Thyroid gland (tissue), 4 donors: Measurements from ENCODE around the gene PDC. TPM values are rescaled to one million over a fixed set of nuclear protein-coding genes. Genes with fewer than 3 reads are reported as not detected.

Experiments used
- DNase-seq, 2 donors: peaks; one replicate each; pipeline ENCODE4 v3.0.0-alpha.2; 2019
- H3K27ac ChIP-seq, 3 donors: fragments of 200-600 bp; sonication (generic); 1 replicate in 2 of 3; 2 replicates in 1 of 3; pipeline ENCODE4 v1.5.1; 2016 to 2019; ENCODE audit warnings: mild to moderate bottlenecking in 1 of 3, moderate library complexity in 1 of 3
- H3K27me3 ChIP-seq: fragments of 200-600 bp; sonication (generic); one replicate; pipeline ENCODE4 v1.5.1; 2019
- H3K36me3 ChIP-seq, 2 donors: fragments of 200-600 bp; sonication (generic); one replicate each; pipeline ENCODE4 v1.5.1; 2016 to 2019
- H3K4me1 ChIP-seq, 2 donors: fragments of 200-600 bp; sonication (generic); one replicate each; pipeline ENCODE4 v1.5.1; 2017 to 2019
- H3K4me3 ChIP-seq, 3 donors: fragments of 200-600 bp; sonication (generic); replicated peaks in 1 of 3; 1 replicate in 2 of 3; 2 replicates in 1 of 3; pipeline ENCODE4 v1.5.1; 2016; ENCODE audit warnings: mild to moderate bottlenecking in 1 of 3
- H3K9me3 ChIP-seq: fragments of 200-600 bp; sonication (generic); one replicate; pipeline ENCODE4 v1.5.1; 2017
- CTCF ChIP-seq, 6 experiments: fragments of 200-600 bp in 3 of 6; fragments of 450-650 bp in 3 of 6; sonication (generic) in 3 of 6; IDR thresholded peaks; one replicate each; pipeline ENCODE4 v1.5.1; 2016 to 2019; ENCODE audit warnings: antibody characterized with exemption in 6 of 6, mild to moderate bottlenecking in 2 of 6, inconsistent platforms in 1 of 6, moderate library complexity in 1 of 6
- POLR2A ChIP-seq, 2 donors: fragments of 450-650 bp; IDR thresholded peaks; one replicate each; pipeline ENCODE4 v1.6.1; 2017; ENCODE audit warnings: antibody characterized with exemption in 2 of 2, mild to moderate bottlenecking in 2 of 2, moderate library complexity in 1 of 2
- WGBS, 2 donors: methylation state at CpG; one replicate each; pipeline ENCODE4 v1.1.5; 2017; 5-methylcytosine and 5-hydroxymethylcytosine counted together
- intact Hi-C: fragments of 100-400 bp; cut with DNase I; formaldehyde crosslinking; loops from one replicate; pipeline ENCODE4 v1.15.1; 2023
- total RNA-seq, 4 donors: library from RNA; depleted of rRNA; stranded (reverse); fragments of >200 nt; gene quantifications; one replicate each; pipeline ENCODE4 v1.2.3, GENCODE V29; 2016

The PDC gene
- total RNA-seq, 4 donors from 2014 or later = not detected

DNA sequence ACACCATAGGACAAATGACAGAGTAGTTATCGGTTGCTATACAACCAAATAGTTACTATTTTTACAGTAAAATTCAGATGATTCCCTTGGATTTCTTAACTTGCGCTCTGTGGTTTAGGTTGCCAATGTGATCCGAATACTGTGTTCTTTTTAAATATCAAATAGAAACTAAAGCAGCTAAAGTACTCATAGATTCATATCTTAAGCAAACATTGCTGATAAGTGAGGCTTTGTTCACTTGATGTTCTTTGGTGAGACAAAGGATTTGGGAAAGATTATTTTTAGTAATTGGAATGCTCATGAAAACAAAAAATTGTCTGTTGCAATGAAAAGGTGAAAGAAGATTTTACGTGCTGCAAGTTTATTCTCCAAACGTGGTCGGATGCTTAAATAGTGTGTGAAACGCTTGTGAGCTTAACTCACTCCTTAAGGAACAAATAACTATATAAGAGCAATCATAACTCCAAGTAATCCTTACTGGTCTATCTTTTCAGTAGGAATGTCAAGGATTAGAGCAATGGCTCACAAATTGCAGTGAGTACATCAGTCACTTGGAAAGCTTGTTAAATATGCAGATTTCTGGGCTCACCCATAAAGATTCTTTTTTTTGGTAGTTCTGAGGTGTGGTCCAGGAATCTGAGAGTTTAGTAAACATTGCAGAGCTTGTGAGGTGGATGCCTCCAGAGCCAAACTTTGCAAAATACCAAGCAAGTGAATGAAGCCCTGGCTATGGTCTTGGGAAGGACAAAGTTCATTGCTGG is 31.8 kb upstream of the PDC start:
- Histone ChIP-seq H3K4me1 (no peaks in the 10 kb centered on the region), H3K9me3 (no peaks in the 10 kb centered on the region), H3K27me3 (no peaks in the 10 kb centered on the region), H3K4me3 (no peak overlapping the region), H3K27ac (no peak overlapping the region), H3K36me3 (no peaks in the 10 kb centered on the region)
- 67 to 77% methylated on average over 7 of the region's 7 CpGs for WGBS, 2 donors
- DNase-seq = no peak
- intact Hi-C loops = no loop called here
- TF ChIP-seq CTCF (IDR thresholded peaks at IDR 0.05) = no peak
- TF ChIP-seq POLR2A (IDR thresholded peaks at IDR 0.05) = no peak

DNA sequence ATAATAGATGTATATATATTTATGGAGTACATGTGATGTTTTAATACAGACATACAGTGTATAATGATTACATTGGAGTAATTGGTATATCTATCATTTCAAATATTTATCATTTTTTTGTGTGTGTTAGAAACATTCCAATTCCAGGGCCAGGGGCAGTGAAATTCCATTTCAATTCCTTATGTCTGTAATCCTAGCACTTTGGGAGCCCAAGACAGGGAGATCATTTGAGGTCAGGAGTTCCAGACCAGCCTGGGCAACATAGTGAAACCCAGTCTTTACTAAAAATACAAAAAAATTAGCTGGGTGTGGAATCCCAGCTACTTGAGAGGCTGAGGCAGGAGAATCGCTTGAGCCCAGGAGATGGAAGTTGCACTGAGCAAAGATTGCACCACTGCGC is 30.4 kb upstream of the PDC start:
- no peak for DNase-seq
- H3K36me3 ChIP-seq = no peaks in the 10 kb centered on the region
- intact Hi-C loops = no loop called here
- TF ChIP-seq POLR2A (IDR thresholded peaks at IDR 0.05) (no peak), CTCF (IDR thresholded peaks at IDR 0.05) (no peak)
- H3K9me3 ChIP-seq = no peaks in the 10 kb centered on the region
- no peaks in the 10 kb centered on the region for H3K27me3 ChIP-seq
- no peaks in the 10 kb centered on the region for H3K4me1 ChIP-seq
- 91 to 94% methylated on average over 2 of the region's 2 CpGs for WGBS, 2 donors
- no peak overlapping the region for H3K27ac ChIP-seq
- H3K4me3 ChIP-seq = no peak overlapping the region

DNA sequence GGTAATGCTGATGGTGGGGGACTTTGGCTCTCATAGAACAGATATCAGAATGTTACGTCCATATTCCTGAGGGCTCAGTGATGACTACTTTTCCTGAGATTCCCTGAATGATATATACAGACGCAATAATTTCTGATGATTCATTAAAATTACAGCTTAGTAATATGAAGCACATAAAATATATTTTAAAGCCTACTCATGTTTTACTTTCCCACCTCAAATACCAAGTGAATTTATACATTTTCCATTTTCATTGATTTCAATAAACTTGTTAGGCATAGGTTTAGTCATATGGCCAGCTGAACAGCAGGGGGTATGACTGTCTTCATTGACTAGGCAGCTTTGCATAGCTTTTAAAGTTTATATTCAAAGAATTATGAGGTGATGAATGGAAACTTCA is 26.2 kb upstream of the PDC start:
- TF ChIP-seq CTCF (IDR thresholded peaks at IDR 0.05) = no peak
- no peak for TF ChIP-seq POLR2A (IDR thresholded peaks at IDR 0.05)
- intact Hi-C loops = loop anchor here (5.0 kb wide), 1 partner anchor 495 kb away; no protein-coding TSS in a partner anchor

GRCh38 chr1:186486061-186486460 is 25.1 kb upstream of the PDC start:
- no peaks in the 10 kb centered on the region for H3K9me3 ChIP-seq
- no peaks in the 10 kb centered on the region for H3K36me3 ChIP-seq
- H3K27me3 ChIP-seq = no peaks in the 10 kb centered on the region
- no peak overlapping the region for H3K27ac ChIP-seq
- TF ChIP-seq POLR2A (IDR thresholded peaks at IDR 0.05) (no peak), CTCF (IDR thresholded peaks at IDR 0.05) (no peak)
- no peak for DNase-seq
- no peak overlapping the region for H3K4me3 ChIP-seq
- H3K4me1 ChIP-seq = no peaks in the 10 kb centered on the region
- intact Hi-C loops = loop anchor here (5.0 kb wide), 1 partner anchor 496 kb away; no protein-coding TSS in a partner anchor
- 71 to 82% methylated on average over 1 of the region's 1 CpG for WGBS, 2 donors

More for the DNA sequence above, 26.2 kb upstream of the PDC start:
- H3K4me1 ChIP-seq = no peaks in the 10 kb centered on the region
- DNase-seq = no peak
- no peaks in the 10 kb centered on the region for H3K27me3 ChIP-seq
- H3K36me3 ChIP-seq = no peaks in the 10 kb centered on the region
- 96 to 98% methylated on average over 2 of the region's 2 CpGs for WGBS, 2 donors
- no peak overlapping the region for H3K4me3 ChIP-seq
- no peak overlapping the region for H3K27ac ChIP-seq
- H3K9me3 ChIP-seq = no peaks in the 10 kb centered on the region

DNA sequence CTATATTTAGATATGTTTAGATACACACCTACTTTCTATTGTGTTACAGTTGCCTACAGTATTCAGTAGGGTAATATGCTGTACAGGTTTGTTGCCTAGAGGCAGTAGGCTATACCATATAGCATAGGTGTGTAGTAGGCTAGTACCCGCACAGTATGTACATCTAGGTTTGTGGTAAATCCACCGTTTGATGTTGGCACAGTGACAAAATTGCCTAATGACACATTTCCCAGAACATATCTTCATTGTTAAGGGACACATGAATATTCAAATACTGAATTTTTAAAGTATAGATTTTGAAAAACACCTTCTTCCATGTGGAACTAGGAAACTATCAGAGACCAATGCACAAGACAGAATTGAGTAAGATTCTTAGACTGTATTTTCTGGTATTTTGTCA is 22.6 kb upstream of the PDC start:
- Histone ChIP-seq H3K4me3 (no peak overlapping the region), H3K4me1 (no peaks in the 10 kb centered on the region), H3K36me3 (no peaks in the 10 kb centered on the region), H3K9me3 (no peaks in the 10 kb centered on the region), H3K27ac (no peak overlapping the region), H3K27me3 (no peaks in the 10 kb centered on the region)
- TF ChIP-seq CTCF (IDR thresholded peaks at IDR 0.05) = no peak
- intact Hi-C loops = no loop called here
- WGBS, 2 donors = 61 to 75% methylated on average over 2 of the region's 2 CpGs
- DNase-seq = no peak
